ENCODE data around the gene CAPN2.

CAPN2 gene

GRCh38 chr1:223702735-223703667 is 9.3 kb upstream of the CAPN2 start:
- DNase-seq = no peak

- DNase-seq = no peak
Measured at GRCh38 chr1:223703668-223704013, 8.7 kb upstream of the CAPN2 start.

- DNase-seq = no peak
Measured at GRCh38 chr1:223704921-223705878, 7.1 kb upstream of the CAPN2 start.

GRCh38 chr1:223706077-223706973 is 6.0 kb upstream of the CAPN2 start:
- DNase-seq = no peak

- no peak for DNase-seq
Measured at GRCh38 chr1:223707256-223708000, 4.9 kb upstream of the CAPN2 start.

- no peak for DNase-seq
Measured at GRCh38 chr1:223708001-223708359, 4.4 kb upstream of the CAPN2 start.

- DNase-seq = no peak
Measured at GRCh38 chr1:223708651-223709268, 3.6 kb upstream of the CAPN2 start.

- no peak for DNase-seq
Measured at GRCh38 chr1:223709598-223709997, 2.7 kb upstream of the CAPN2 start.

GRCh38 chr1:223710179-223711133 is 1.9 kb upstream of the CAPN2 start:
- no peak for DNase-seq

- no peak for DNase-seq
Measured at GRCh38 chr1:223711173-223711572, 1.2 kb upstream of the CAPN2 start.

GRCh38 chr1:223711747-223712193 is 569 bp upstream of the CAPN2 start:
- no peak for DNase-seq

- DNase-seq = peak in 1 of 2 experiments; percentile 22
Measured at GRCh38 chr1:223712850-223713474, 623 bp downstream of the CAPN2 start.

- DNase-seq = peak in 1 of 2 experiments; percentile 7
Measured at GRCh38 chr1:223713546-223714420, 1.4 kb downstream of the CAPN2 start.

GRCh38 chr1:223714421-223714724 is 2.0 kb downstream of the CAPN2 start:
- DNase-seq = no peak

GRCh38 chr1:223714849-223715603 is 2.7 kb downstream of the CAPN2 start:
- DNase-seq = no peak

GRCh38 chr1:223715604-223716172 is 3.3 kb downstream of the CAPN2 start:
- no peak for DNase-seq

- peak in 1 of 2 experiments; percentile 29 for DNase-seq
Measured at GRCh38 chr1:223716302-223716862, 4.0 kb downstream of the CAPN2 start.

Data from activated CD4-positive, alpha-beta T cell treated with anti-CD3 and anti-CD28 coated beads, Interleukin-2, amount 50 U/mL, for 4 hours (primary cell).